ENCODE measurements around the gene PLCXD1. TPM values are rescaled to one million over a fixed set of nuclear protein-coding genes. Genes with fewer than 3 reads are reported as not detected.
"Not testable (repeated sequence)": the region's sequence is repeated elsewhere in the genome, so short reads cannot be mapped to it uniquely, and the experiment has no call there.

PLCXD1 gene
- polyA plus RNA-seq, 3 donors, result 2.9 to 28.7 (median 6.7) TPM

GRCh38 chrX:302975-303374 lies 21.8 kb downstream of the PLCXD1 start:
- H3K4me1 ChIP-seq (ENCODE audit: control insufficient read depth in 1 of 2, insufficient read depth in 2 of 2, low read length in 2 of 2), result no peaks in the 10 kb centered on the region
- 96% methylated on average over 14 of the region's 19 CpGs for WGBS (ENCODE audit: insufficient coverage)
- no peaks in the 10 kb centered on the region for H4K20me1 ChIP-seq (ENCODE audit: insufficient read depth, low read length)
- H3K4me3 ChIP-seq (replicated peaks in 1 of 3; ENCODE audit: low read depth in 2 of 3, low read length in 3 of 3), result no peak overlapping the region
- H3K9me3 ChIP-seq (replicated peaks in 1 of 2; ENCODE audit: control insufficient read depth in 1 of 2, insufficient read depth in 1 of 2, low read length in 2 of 2), result peaks cover 3 to 16% of the 10 kb centered on the region in 2 donors
- Mint-ChIP-seq H3K4me1 (no peaks in the 10 kb centered on the region), H3K4me3 (no peak overlapping the region), H3K27ac (peak overlapping the region in 2 of 7 donors; percentile 68 to 71), H3K27me3 (ENCODE audit: low read depth in 3 of 3) (no peaks in the 10 kb centered on the region), H3K9me3 (peaks cover 0 to 17% (median 3%) of the 10 kb centered on the region in 7 donors), H3K36me3 (peaks cover 42 to 76% of the 10 kb centered on the region in 2 donors)
- no peaks in the 10 kb centered on the region for H3K27me3 ChIP-seq (ENCODE audit: control insufficient read depth in 2 of 2, insufficient read depth in 2 of 2, low read length in 2 of 2)
- TF ChIP-seq, protein P1, sequence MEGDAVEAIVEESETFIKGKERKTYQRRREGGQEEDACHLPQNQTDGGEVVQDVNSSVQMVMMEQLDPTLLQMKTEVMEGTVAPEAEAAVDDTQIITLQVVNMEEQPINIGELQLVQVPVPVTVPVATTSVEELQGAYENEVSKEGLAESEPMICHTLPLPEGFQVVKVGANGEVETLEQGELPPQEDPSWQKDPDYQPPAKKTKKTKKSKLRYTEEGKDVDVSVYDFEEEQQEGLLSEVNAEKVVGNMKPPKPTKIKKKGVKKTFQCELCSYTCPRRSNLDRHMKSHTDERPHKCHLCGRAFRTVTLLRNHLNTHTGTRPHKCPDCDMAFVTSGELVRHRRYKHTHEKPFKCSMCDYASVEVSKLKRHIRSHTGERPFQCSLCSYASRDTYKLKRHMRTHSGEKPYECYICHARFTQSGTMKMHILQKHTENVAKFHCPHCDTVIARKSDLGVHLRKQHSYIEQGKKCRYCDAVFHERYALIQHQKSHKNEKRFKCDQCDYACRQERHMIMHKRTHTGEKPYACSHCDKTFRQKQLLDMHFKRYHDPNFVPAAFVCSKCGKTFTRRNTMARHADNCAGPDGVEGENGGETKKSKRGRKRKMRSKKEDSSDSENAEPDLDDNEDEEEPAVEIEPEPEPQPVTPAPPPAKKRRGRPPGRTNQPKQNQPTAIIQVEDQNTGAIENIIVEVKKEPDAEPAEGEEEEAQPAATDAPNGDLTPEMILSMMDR (IDR thresholded peaks at IDR 0.05), result no peak
- H3K4me2 ChIP-seq (replicated peaks; ENCODE audit: extremely low read depth, low read length, poor library complexity, severe bottlenecking), result no peak overlapping the region
- H3K79me2 ChIP-seq (ENCODE audit: insufficient read depth, low read length), result no peaks in the 10 kb centered on the region
- H3K9ac ChIP-seq (ENCODE audit: insufficient read depth, low read length, poor library complexity, severe bottlenecking), result no peak overlapping the region
- H3K36me3 ChIP-seq (replicated peaks in 1 of 2; ENCODE audit: control insufficient read depth in 1 of 2, insufficient read depth in 2 of 2, low read length in 2 of 2), result peaks cover 43 to 82% of the 10 kb centered on the region in 2 donors
- DNase-seq, result no peak
- intact Hi-C loops (cut with micrococcal nuclease), result no loop called here
- H2AFZ ChIP-seq (ENCODE audit: insufficient read depth, low read depth, low read length, poor library complexity, severe bottlenecking), result no peak overlapping the region
- no peak overlapping the region for H3K27ac ChIP-seq (ENCODE audit: low read depth in 1 of 2, low read length in 2 of 2)

DNA sequence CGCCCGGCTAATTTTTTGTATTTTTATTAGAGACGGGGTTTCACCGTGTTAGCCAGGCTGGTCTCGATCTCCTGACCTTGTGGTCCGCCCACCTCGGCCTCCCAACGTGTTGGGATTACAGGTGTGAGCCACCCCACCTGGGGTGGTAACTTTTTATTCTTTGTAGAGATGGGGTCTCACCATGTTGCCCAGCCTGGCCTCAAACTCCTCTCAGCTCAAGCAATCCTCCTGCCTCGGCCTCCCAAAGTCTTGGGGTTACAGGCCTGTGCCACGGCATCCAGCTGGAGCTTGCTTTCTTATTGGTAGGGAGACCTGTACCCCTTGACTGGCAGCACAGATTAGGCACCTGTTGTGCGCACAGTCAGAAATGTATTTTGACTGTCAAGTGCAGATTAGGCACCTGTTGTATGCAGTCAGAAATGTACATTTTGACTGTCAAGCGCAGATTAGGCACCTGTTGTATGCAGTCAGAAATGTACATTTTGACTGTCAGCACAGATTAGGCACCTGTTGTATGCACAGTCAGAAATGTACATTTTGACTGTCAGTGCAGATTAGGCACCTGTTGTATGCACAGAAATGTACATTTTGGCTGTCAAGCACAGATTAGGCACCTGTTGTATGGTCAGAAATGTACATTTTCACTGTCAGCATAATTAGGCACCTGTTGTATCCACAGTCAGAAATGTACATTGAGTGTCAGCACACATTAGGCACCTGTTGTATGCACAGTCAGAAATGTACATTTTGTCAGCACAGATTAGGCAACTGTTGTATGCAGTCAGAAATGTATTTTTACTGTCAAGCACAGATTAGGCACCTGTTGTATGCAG lies 24.8 kb downstream of the PLCXD1 start:
- peak overlapping the region in 1 of 7 donors; percentile 23 for H3K27ac Mint-ChIP-seq
- H3K4me2 ChIP-seq (replicated peaks; ENCODE audit: extremely low read depth, low read length, poor library complexity, severe bottlenecking); H3K4me3 Mint-ChIP-seq; DNase-seq; H3K9ac ChIP-seq (ENCODE audit: insufficient read depth, low read length, poor library complexity, severe bottlenecking); H3K27me3 Mint-ChIP-seq (ENCODE audit: low read depth in 3 of 3); H3K4me1 Mint-ChIP-seq; H3K4me1 ChIP-seq (ENCODE audit: control insufficient read depth in 1 of 2, insufficient read depth in 2 of 2, low read length in 2 of 2); intact Hi-C loops (cut with micrococcal nuclease); H3K27me3 ChIP-seq (ENCODE audit: control insufficient read depth in 2 of 2, insufficient read depth in 2 of 2, low read length in 2 of 2); H2AFZ ChIP-seq (ENCODE audit: insufficient read depth, low read depth, low read length, poor library complexity, severe bottlenecking); H4K20me1 ChIP-seq (ENCODE audit: insufficient read depth, low read length); H3K79me2 ChIP-seq (ENCODE audit: insufficient read depth, low read length); H3K4me3 ChIP-seq (replicated peaks in 1 of 3; ENCODE audit: low read depth in 2 of 3, low read length in 3 of 3); H3K27ac ChIP-seq (ENCODE audit: low read depth in 1 of 2, low read length in 2 of 2): not testable (repeated sequence)
- WGBS (ENCODE audit: insufficient coverage), result 100% methylated on average over 12 of the region's 12 CpGs
- Histone ChIP-seq H3K36me3 (replicated peaks in 1 of 2; ENCODE audit: control insufficient read depth in 1 of 2, insufficient read depth in 2 of 2, low read length in 2 of 2) (peaks cover 53 to 82% of the 10 kb centered on the region in 2 donors), H3K9me3 (replicated peaks in 1 of 2; ENCODE audit: control insufficient read depth in 1 of 2, insufficient read depth in 1 of 2, low read length in 2 of 2) (peaks cover 3 to 13% of the 10 kb centered on the region in 2 donors)
- peaks cover 0 to 14% (median 3%) of the 10 kb centered on the region in 7 donors for H3K9me3 Mint-ChIP-seq
- H3K36me3 Mint-ChIP-seq, result peaks cover 49 to 82% of the 10 kb centered on the region in 2 donors

- H3K4me3 ChIP-seq (replicated peaks in 1 of 3; ENCODE audit: low read depth in 2 of 3, low read length in 3 of 3); H3K4me1 Mint-ChIP-seq; H3K27me3 ChIP-seq (ENCODE audit: control insufficient read depth in 2 of 2, insufficient read depth in 2 of 2, low read length in 2 of 2); DNase-seq; H3K27ac Mint-ChIP-seq; H4K20me1 ChIP-seq (ENCODE audit: insufficient read depth, low read length); H3K9ac ChIP-seq (ENCODE audit: insufficient read depth, low read length, poor library complexity, severe bottlenecking); H3K27me3 Mint-ChIP-seq (ENCODE audit: low read depth in 3 of 3); H3K79me2 ChIP-seq (ENCODE audit: insufficient read depth, low read length); H3K27ac ChIP-seq (ENCODE audit: low read depth in 1 of 2, low read length in 2 of 2); H3K4me3 Mint-ChIP-seq; intact Hi-C loops (cut with micrococcal nuclease); H2AFZ ChIP-seq (ENCODE audit: insufficient read depth, low read depth, low read length, poor library complexity, severe bottlenecking); H3K4me2 ChIP-seq (replicated peaks; ENCODE audit: extremely low read depth, low read length, poor library complexity, severe bottlenecking); H3K4me1 ChIP-seq (ENCODE audit: control insufficient read depth in 1 of 2, insufficient read depth in 2 of 2, low read length in 2 of 2): not testable (repeated sequence)
- Mint-ChIP-seq H3K9me3 (peaks cover 0 to 14% (median 3%) of the 10 kb centered on the region in 7 donors), H3K36me3 (peaks cover 49 to 82% of the 10 kb centered on the region in 2 donors)
- Histone ChIP-seq H3K9me3 (replicated peaks in 1 of 2; ENCODE audit: control insufficient read depth in 1 of 2, insufficient read depth in 1 of 2, low read length in 2 of 2) (peaks cover 3 to 12% of the 10 kb centered on the region in 2 donors), H3K36me3 (replicated peaks in 1 of 2; ENCODE audit: control insufficient read depth in 1 of 2, insufficient read depth in 2 of 2, low read length in 2 of 2) (peaks cover 56 to 82% of the 10 kb centered on the region in 2 donors)
- 100% methylated on average over 3 of the region's 3 CpGs for WGBS (ENCODE audit: insufficient coverage)
Observed at GRCh38 chrX:306614-307251, 25.6 kb downstream of the PLCXD1 start.

All from CD14-positive monocyte (primary cell).